ENCODE results near the gene CCNL2.
"Not testable (repeated sequence)": the region's sequence is repeated elsewhere in the genome, so short reads cannot be mapped to it uniquely, and the experiment has no call there.

CCNL2 gene

GRCh38 chr1:1377540-1378205, 21.5 kb downstream of the CCNL2 start:
- no peak overlapping the region for H3K27ac ChIP-seq
- no peak for DNase-seq (ENCODE audit: low read depth, low spot score)

- no peak for DNase-seq (ENCODE audit: low read depth, low spot score)
- no peak overlapping the region for H3K27ac ChIP-seq
Observed at GRCh38 chr1:1376551-1377226, 22.4 kb downstream of the CCNL2 start.

- peak; percentile 99 for DNase-seq (ENCODE audit: low read depth, low spot score)
- H3K27ac ChIP-seq = peak within 1 kb of the TSS; percentile 87
Observed at GRCh38 chr1:1374929-1375662, 24.0 kb downstream of the CCNL2 start, which contains the start of gene AURKAIP1. AURKAIP1 (minus strand) TSS chr1:1375207; CDS start chr1:1374756, 451 bp downstream.

GRCh38 chr1:1374589-1374928, 24.6 kb downstream of the CCNL2 start:
- H3K27ac ChIP-seq = peak overlapping the region; percentile 87
- no peak for DNase-seq (ENCODE audit: low read depth, low spot score)

- peak overlapping the region; percentile 87 for H3K27ac ChIP-seq
- DNase-seq (ENCODE audit: low read depth, low spot score) = no peak
Observed at GRCh38 chr1:1373815-1374588, 25.1 kb downstream of the CCNL2 start.

GRCh38 chr1:1373051-1373814, 25.9 kb downstream of the CCNL2 start:
- H3K27ac ChIP-seq = no peak overlapping the region
- DNase-seq (ENCODE audit: low read depth, low spot score) = no peak

GRCh38 chr1:1371746-1372711, 27.1 kb downstream of the CCNL2 start:
- DNase-seq (ENCODE audit: low read depth, low spot score) = no peak
- no peak overlapping the region for H3K27ac ChIP-seq

- DNase-seq (ENCODE audit: low read depth, low spot score) = no peak
- no peak overlapping the region for H3K27ac ChIP-seq
Observed at GRCh38 chr1:1371364-1371745, 27.8 kb downstream of the CCNL2 start.

- DNase-seq (ENCODE audit: low read depth, low spot score) = no peak
- H3K27ac ChIP-seq = no peak overlapping the region
Observed at GRCh38 chr1:1370771-1371300, 28.3 kb downstream of the CCNL2 start.

- not testable (repeated sequence) for DNase-seq (ENCODE audit: low read depth, low spot score); H3K27ac ChIP-seq
Observed at GRCh38 chr1:1370094-1370493, 29.0 kb downstream of the CCNL2 start.

- H3K27ac ChIP-seq = no peak overlapping the region
- no peak for DNase-seq (ENCODE audit: low read depth, low spot score)
Observed at GRCh38 chr1:1367315-1367714, 31.8 kb downstream of the CCNL2 start.

- no peak overlapping the region for H3K27ac ChIP-seq
- no peak for DNase-seq (ENCODE audit: low read depth, low spot score)
Observed at GRCh38 chr1:1366699-1367066, 32.5 kb downstream of the CCNL2 start.

GRCh38 chr1:1365875-1366698, 33.0 kb downstream of the CCNL2 start:
- no peak overlapping the region for H3K27ac ChIP-seq
- no peak for DNase-seq (ENCODE audit: low read depth, low spot score)

GRCh38 chr1:1364266-1364665, 34.9 kb downstream of the CCNL2 start:
- peak overlapping the region; percentile 30 for H3K27ac ChIP-seq
- no peak for DNase-seq (ENCODE audit: low read depth, low spot score)

GRCh38 chr1:1361982-1362423, 37.1 kb downstream of the CCNL2 start:
- no peak overlapping the region for H3K27ac ChIP-seq

GRCh38 chr1:1361233-1361981, 37.7 kb downstream of the CCNL2 start:
- no peak for DNase-seq (ENCODE audit: low read depth, low spot score)
- no peak overlapping the region for H3K27ac ChIP-seq

More at GRCh38 chr1:1361982-1362423, 37.1 kb downstream of the CCNL2 start:
- no peak for DNase-seq (ENCODE audit: low read depth, low spot score)

All from epithelial cell of prostate (primary cell).